ENCODE results near the gene NUP93.
A peak's percentile ranks its signal among the peaks of the same experiment; 100 is the strongest.
"Not testable (repeated sequence)": the region's sequence is repeated elsewhere in the genome, so short reads cannot be mapped to it uniquely, and the experiment has no call there.

Gene NUP93

GRCh38 chr16:56872863-56873391 lies 143.0 kb downstream of the NUP93 start:
- peak; percentile 31 to 72 for DNase-seq

DNA sequence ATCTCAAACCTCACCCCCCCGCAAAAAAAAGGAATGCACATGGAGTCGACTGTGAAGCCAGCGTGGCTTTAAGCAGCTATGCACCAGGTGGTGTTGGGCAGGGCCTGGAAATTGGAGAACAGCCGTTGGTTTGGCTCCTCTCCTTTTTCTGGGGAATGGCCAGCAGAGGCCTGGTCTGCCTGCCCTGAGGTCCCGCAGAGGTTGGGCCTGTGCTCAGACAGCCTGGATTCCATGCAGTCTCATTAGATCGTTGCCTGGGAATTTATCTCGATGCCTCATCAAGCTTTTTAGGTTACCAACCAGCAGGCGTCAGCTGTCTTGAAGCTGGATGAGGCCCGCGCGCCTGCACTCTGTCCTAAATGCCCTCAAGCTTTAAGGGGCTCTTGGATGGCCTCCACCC lies 144.9 kb downstream of the NUP93 start:
- no peak for DNase-seq

- DNase-seq = no peak
These were observed 146.1 kb downstream of the NUP93 start for GRCh38 chr16:56876048-56876447.

- DNase-seq = no peak
These were observed 147.7 kb downstream of the NUP93 start for GRCh38 chr16:56877486-56878182.

GRCh38 chr16:56878282-56878854 lies 148.4 kb downstream of the NUP93 start:
- DNase-seq = no peak

DNA sequence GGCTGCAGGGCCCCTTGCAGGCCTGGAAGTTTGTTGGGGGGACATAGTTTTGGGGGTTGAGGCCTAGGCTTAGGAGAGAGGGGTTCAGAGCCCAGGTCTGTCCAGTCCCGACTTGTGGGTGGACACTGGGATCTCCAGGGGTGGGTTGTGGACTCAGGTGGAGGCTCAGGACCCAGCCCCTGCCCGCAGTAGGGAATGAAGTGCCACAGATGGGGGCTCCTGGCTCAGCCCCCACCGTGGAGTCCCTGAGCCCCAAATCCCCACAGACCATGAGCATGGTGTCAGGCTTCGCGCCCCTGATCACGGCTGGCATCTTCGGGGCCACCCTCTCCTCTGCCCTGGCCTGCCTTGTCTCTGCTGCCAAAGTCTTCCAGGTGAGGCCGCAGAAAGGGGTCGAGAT lies 149.3 kb downstream of the NUP93 start:
- no peak for DNase-seq

- DNase-seq = no peak
These were observed 150.2 kb downstream of the NUP93 start for GRCh38 chr16:56880176-56880575.

DNA sequence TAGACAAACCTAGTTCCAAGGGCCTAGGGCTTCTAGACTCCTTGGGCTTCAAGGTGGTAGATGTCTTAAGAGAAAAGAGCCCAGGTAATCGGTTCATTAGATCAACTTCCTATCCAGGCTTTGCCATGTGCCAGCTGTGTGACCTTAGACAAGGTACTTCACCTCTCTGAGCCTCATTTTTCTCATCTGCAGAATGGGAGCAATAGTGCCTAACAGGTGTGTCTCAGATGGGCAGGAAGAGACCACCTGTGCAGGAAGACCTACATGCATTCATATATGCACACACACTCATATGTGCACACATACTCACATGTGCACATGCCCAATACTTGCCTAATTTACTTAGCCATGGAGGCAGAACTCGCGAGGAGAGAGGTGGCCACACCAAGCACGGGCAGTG lies 150.8 kb downstream of the NUP93 start:
- DNase-seq = no peak

DNA sequence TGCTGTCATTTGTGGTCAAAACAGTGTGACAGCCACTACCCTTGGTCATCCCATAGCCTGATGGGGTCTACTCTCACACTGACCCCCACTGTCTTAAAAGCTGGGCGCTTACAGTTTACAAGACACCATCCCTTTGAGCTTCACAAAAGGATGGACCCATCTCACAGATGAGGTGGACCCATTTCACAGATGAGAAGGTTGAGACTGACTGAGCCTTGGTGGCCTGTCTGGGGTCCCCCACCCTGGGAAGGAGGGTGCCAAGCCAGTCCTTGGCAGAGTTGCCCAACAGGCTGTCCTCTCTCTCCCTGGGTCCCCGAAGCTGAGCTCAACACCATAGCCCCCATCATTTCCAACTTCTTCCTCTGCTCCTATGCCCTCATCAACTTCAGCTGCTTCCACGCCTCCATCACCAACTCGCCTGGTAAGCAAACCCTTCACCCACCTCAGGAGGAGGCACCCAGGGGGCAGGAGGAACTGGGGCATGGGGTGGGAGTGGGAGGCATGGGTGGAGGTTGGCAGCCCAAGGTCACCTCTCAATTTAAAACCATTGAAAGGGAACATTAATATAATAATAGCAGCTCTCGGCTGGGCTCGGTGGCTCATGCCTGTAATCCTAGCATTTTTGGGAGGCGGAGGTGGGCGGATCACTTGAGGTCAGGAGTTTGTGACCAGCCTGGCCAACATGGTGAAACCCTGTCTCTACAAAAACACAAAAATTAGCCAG lies 152.3 kb downstream of the NUP93 start:
- DNase-seq = no peak

- no peak for DNase-seq
These were observed 153.7 kb downstream of the NUP93 start for GRCh38 chr16:56883586-56883985.

DNA sequence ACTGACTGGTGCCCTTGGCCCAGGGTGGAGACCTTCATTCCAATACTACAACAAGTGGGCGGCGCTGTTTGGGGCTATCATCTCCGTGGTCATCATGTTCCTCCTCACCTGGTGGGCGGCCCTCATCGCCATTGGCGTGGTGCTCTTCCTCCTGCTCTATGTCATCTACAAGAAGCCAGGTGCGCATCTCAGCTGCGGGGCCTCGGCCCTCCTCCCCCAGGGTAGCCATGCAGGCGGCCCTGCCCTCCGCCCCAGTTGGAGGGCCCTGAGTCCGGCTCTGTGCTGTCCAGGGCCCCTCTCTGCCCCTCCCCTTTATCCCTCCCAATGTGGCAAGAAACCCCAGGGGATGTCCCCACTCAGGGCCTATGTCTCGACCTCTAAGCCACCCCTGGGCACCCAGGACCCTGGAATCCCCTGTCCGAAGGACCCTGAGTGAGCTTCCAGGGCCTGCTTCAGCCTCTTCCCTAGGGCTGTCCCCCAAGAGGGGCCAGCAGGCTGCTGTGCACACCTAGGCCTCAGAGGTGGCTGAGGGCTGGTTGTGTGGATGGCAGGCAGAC lies 154.2 kb downstream of the NUP93 start:
- no peak for DNase-seq

- not testable (repeated sequence) for DNase-seq
These were observed 155.0 kb downstream of the NUP93 start for GRCh38 chr16:56884929-56885328.

- no peak for DNase-seq
These were observed 155.7 kb downstream of the NUP93 start for GRCh38 chr16:56885446-56886162.

DNA sequence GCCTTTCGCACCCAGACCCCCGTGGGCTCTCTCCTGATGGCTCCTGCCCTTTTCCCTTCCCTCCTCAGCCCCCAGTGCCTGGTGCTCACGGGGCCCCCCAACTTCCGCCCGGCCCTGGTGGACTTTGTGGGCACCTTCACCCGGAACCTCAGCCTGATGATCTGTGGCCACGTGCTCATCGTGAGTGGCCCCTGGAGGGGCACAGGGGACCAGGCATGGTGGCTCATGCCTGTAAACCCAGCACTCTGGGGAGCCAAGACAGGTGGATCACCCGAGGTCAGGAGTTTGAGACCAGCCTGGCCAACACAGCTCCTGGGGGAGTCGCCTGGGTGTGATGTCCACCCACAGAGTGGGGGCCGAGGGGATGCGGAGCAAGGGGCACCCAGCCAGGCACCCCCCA lies 156.4 kb downstream of the NUP93 start:
- no peak for DNase-seq

- DNase-seq = no peak
These were observed 156.9 kb downstream of the NUP93 start for GRCh38 chr16:56886826-56887225.

DNA sequence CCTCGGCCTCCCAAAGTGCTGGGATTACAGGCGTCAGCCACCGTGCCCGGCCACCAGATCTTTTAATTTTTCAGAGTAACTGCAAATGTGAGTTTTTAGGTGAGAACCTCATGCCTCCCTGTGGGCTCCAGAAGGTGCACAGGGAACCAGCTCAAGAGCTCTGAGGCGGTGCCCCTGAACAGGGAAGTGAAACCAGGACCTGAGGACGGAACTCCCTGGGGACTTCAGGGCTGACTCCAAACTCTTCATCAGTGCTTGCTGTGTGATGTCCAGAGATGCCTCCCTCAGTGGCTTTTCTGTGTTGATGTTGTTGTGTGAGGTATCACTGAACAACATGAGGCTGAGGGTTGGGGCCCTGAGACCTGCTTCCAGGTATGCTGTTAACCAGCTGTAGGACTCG lies 158.9 kb downstream of the NUP93 start:
- peak; percentile 56 to 58 for DNase-seq

- DNase-seq = no peak
These were observed 159.3 kb downstream of the NUP93 start for GRCh38 chr16:56889206-56889605.

DNA sequence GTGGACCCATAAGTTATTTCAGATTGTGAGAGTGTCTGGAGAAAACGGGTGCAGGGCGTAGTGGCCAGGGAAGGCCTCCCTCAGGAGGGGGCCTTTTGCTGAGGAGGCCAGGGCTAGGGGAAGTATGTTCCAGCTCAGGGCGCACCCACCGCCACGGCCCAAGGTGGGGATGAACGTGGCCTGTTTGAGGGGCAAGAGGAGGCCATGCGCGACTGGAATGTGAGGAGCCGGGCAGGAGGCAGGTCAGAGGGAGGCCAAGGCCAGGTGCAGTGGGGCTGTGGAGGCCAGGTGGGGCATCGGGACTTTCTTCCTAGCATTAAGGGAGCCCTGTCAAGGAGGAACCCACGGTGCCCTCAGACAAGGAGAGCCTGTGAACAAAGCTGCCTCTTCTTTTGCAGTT lies 161.8 kb downstream of the NUP93 start:
- no peak for DNase-seq

- DNase-seq = no peak
These were observed 162.8 kb downstream of the NUP93 start for GRCh38 chr16:56892705-56893104.

- DNase-seq = no peak
These were observed 164.5 kb downstream of the NUP93 start for GRCh38 chr16:56894331-56894917.

- DNase-seq = no peak
These were observed 165.9 kb downstream of the NUP93 start for GRCh38 chr16:56895813-56896212.

GRCh38 chr16:56896244-56896643 lies 166.3 kb downstream of the NUP93 start:
- no peak for DNase-seq
